Inflammatory macrophage treated with lipopolysaccharide for 4 hours (primary cell): ENCODE data around the gene ECT2L.
"Not testable (repeated sequence)": the region's sequence is repeated elsewhere in the genome, so short reads cannot be mapped to it uniquely, and the experiment has no call there.

ENCODE experiments used
- DNase-seq: peaks from one replicate; pipeline ENCODE4 v3.0.0-alpha.2; 2020

Gene ECT2L

DNA sequence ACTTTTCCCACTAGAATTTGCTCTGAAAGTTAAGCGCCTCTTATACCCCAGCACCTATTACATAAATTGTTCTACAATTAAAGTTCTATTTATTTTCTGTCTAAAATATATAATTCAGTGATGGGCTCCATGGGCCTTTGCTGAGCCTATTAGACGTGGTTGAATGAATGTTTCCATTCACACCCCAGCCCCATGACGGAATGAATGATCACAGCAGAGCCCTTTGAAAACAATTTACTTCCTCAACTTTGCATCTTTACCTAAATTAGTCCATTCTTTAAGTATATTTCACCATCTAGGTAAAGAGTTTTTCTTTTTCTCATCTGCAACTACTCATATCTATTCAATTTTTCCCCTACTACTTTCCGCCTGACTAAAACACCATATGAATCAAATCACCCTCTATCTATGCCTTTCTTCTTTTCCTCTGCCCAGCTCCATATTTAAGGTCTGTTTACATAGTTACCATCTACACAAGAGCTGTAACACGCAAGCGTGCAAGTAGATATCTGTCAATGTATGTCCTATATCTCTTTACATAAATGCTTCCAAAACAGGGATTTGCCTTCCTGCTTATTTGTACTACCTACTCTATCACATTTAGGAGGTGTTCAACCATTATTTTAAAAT is 69.7 kb downstream of the ECT2L start:
- no peak for DNase-seq

DNA sequence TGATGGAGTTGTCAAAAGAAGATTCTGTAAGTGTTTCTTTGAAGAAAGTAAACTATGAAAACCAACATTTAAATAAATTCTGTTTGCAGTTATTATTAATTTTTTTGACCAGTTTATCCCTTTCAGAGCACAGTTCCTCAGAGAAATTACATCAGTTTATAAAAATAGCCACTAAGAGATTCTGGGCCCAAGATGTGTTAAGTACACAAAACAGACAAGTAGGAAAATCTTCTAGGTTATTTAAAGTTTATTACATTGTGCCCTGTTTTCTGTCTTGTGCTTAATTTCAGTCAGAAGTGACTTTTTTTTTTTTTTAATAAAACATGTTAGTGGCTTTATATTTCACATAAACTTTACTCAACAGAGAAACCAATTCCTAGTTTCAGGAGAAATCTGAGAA is 72.3 kb downstream of the ECT2L start:
- no peak for DNase-seq

DNA sequence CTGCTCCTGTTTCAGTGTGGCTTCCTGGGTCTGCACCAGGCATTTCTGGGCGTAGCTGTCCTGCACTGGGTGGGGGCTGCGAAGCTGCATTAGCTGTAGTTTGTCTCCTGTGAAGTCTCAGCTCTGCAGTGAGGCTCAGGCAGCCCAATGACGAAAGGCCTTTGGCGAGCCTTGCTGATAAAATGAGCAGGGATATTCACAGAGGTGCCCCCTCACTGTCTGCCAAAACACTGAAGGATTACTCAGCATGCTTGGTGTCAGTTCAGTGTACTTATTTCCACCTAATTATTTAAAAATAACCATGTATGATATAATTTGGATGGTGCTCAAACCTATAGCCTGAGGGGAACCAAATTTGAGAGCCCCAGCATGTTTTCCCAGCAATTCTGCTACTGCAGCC is 73.5 kb downstream of the ECT2L start:
- no peak for DNase-seq

DNA sequence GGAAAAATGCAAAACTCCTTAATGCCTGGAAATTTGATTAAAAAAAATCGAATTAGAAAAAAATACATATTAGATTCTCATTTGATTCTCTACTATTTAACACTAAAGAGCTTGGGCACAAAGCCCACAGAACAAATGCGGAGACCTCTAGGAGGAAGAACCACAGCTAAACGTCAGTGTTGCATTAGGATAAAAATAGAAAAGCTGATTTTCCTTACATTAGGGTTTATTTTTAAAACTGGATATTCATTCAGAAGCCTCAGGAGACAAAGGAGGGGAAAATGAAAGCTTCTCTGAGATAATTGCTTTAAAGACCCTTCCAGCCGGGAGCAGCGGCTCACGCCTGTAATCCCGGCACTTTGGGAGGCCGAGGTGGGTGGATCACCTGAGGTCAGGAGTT is 77.3 kb downstream of the ECT2L start:
- no peak for DNase-seq

DNA sequence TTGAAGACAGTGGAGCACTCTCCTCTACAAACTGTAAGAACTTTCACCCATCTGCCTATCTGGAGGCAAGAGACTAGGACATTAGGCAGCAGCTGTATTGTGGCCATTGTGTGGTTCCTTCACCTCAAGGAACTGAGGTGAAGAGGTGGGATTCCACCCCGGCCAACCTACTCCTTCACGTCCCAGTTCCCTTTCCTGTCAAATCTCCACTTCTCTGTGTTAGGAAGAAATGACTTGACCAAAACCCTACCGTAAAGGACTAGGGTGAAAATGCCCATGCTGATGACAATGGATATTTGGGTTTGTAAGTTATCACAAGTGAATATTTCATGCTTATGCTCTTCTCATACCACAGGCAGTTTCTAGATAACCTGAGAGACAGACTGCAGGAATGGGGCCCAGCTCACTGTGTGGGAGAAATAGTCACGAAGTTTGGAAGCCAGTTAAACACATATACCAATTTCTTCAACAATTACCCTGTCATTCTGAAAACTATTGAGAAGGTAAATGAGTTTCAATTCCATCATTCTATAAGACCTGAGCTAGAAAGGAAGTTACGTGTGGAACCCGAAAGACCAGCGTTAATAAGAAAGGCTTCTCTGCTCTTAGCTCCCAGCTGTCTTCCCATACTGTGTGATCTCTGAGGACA is 86.6 kb downstream of the ECT2L start:
- no peak for DNase-seq

DNA sequence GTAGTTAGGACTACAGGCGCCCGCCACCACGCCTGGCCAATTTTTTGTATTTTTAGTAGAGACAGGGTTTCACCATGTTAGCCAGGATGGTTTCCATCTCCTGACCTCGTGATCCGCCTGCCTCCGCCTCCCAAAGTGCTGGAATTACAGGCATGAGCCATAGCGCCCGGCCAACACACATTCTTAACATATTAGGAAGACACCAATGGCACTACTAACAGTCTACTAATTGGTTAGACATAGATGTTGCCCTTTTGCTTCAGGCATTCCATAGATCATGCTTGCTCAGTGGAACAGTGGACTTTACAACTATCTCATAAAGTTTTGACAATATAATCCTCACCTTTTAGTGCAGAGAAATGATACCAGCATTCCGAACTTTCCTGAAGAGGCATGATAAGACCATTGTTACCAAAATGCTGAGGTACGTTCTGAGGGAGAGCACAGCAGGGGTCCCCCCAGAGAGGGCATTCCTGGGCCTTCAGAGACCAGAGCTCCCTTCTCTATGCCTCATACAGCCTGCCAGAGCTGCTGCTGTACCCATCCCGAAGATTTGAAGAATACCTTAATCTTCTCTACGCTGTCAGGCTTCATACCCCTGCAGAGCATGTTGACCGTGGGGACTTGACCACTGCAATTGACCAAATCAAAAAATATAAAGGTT is 89.4 kb downstream of the ECT2L start:
- no peak for DNase-seq

DNA sequence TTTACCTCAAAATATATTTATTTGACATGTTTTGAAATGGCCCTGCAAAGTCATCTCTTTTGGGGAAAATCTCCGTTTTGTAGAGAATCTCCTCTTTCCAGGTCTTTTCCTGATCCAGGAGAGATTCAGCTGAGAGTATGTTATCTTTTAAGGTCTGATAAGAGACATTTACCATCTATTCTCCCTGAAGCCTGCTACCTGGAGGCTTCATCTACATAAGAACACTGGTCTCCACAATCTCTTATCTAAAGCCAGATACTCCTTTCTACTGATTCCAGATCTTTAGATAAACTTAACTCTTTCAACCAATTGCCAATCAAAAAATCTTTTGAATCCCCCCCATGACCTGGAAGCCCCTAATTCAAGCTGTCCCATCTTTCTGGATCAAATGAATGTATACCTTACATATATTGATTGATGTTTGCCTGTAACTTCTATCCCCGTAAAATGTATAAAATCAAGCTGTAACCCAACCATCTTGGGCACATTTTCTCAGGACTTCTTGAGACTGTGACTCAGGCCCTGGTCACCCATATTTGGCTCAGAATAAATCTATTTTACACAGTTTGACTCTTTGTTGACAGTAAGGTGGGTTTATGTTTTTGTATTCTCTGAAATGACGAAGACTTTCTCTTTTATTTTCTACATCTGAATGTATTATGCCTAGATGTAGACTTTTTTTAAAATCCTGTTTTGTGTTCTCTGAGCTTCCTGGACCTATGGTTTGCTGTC is 95.5 kb downstream of the ECT2L start:
- DNase-seq: no peak

DNA sequence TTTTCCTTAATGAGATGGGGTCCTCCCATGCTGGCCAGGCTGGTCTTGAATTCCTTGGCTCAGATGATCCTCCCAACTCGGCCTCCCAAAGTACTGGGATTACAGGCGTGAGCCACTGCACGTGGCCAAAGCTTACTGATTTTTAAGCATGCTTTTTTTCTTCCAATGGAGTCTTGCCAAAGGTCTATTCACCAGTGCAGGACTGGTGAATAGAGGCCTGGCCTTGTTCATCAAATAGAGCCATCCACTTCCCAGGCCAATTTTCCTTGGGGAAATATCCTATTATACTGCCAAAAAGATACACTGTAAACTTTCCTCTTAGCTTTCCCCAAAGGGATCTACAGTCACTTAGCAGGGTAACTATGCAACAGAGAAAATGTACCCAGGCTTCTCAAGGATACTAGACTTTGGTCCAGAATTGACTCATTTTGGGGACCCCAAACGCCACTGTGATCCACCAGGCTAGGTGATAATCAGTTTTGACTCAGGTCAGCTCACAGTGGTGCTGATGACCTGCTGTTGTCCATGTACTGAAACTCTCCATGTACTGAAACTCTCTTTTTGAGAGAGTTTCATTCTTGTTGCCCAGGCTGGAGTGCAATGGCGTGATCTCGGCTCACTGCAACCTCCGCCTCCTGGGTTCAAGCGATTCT is 100.3 kb downstream of the ECT2L start:
- no peak for DNase-seq

DNA sequence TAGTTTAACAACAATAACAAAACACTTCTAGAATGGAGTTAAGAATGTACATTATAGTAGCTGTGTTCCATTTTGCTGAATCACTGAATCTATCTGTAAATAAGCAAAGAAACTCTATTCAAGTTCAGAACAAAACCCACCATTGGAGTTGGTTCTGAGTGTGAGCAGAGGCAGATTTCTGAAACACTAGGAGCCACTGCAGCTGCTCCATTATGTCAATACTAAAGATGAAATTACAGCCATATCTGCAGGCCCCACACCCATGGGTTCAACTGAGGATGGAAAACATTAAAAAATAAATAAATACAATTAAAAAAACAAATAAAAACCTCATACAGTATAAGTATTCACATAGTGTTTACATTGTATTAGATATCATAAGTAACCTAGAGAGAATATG is 101.1 kb downstream of the ECT2L start:
- DNase-seq: no peak

DNA sequence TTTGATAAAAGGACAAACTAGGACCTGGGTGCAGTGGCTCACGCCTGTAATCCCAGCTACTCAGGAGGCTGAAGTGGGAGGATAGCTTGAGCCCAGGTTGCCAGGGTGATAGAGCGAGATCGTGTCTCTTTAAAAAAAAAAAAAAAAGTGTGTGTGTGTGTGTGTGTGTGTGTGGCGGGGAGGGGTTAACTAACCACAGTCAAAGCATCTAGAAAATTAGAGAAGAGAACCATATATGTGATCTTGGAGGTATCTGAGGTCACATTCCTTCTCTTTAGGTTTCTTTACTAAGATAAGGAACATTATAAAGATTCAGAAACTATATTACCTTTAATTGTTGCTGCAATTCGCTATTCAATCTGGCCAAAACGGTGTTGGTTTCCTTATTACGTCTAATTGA is 111.3 kb downstream of the ECT2L start:
- no peak for DNase-seq

DNA sequence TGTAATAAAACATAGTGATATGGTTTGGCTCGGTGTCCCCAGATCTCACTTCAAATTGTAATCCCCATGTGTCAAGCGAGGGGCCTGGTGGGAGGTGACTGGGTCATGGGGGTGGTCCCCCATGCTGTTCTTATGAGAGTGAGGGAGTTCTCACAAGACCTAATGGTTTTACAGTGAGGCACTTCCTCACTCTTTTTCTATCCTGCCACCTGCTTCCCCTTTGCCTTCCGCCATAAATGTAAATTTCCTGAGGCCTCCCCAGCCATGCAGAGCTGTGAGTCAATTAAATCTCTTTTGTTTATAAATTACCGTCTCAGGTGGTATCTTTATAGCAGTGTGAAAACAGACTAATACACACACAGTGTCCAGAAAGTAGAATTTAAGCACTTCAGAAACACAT is 113.6 kb downstream of the ECT2L start:
- no peak for DNase-seq

DNA sequence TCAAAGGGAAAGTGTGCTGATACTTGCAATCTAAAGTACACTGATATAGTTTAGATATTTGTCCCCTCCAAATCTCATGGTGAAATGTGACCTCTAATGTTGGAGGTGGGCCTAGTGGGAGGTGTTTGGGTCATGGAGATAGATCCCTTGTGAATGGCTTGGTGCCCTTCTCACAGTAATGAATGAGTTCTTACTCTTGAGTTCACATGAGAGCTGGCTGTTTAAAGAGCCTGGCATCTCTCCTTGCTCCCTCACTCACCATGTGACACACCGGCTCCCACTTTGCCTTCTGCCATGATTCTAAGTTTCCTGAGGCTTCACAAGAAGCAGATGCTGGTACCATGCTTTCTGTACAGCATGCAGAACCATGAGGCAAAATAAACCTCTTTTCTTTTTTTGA is 114.1 kb downstream of the ECT2L start:
- no peak for DNase-seq

DNA sequence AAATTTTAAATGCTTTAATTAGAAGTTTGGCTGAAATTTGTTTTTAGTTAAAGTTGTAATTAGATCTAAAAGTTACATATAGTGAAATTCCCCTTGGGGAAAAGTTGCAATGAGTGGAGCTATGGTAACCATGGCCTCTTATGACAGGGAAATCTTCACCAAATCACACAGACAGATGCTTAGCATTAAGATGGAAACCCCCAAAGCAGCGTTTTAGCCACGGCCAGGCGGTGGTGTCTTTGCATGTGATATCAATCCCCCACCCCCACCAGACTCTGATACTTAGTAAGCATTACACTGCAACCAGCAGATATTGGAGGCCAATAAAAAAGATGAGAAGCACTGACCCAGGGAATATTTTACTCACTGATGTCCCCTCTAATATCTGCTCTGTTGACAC is 116.4 kb downstream of the ECT2L start:
- DNase-seq: no peak

DNA sequence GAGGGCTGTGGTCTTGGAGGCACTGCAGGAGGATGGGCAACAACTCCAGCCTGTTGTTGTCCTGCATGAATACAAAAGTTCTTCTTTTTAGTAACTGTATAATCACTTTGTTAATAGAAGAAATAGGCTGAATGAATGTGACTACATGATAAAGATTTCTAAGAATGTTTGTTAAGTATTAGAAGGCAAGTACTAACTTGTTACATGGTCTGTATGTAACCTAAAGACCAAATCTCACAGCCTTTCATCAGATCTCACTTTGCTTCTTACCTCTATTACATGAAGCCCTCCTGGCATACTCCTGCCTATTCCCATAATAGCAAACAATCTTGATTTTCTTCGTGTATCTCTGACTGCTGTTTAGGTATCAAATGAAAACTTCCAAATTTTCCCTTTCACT is 118.8 kb downstream of the ECT2L start:
- no peak for DNase-seq

DNA sequence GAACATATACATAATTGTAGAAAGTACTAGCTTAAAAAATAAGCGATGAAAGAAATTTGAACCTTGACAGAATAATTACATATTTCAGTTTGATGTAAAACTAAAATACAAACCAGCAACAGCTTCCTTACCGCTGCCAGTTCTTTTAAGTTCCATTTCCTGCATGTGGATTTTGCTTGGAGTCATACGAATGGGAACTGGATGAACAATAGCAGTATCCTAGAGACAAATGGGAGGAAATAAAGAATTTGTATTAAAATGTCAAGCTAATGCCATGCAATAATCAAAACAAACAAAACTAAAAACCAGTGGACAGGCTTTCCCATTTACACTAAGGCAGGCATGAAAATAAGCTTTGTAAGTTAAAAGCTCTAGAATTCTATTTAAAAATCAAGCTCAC is 125.0 kb downstream of the ECT2L start:
- DNase-seq: no peak

DNA sequence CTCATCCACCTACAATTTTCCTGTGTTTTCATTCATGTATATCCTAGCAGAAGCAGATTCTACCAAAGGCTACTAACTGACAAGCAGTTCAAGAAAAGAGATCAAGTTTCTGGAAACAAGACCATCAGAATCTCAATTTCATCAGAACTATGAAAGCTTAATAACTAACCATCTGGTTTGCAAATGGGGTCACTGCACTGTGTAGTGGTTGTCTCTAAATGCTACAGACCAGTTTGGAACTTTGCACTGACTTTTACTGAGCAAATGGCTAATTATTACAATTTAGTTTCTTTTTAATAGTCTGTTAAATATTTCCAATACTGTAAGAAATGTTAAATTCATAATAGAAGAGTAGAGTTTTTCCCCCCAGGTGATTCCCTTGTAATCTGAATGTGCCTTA is 127.7 kb downstream of the ECT2L start:
- no peak for DNase-seq

DNA sequence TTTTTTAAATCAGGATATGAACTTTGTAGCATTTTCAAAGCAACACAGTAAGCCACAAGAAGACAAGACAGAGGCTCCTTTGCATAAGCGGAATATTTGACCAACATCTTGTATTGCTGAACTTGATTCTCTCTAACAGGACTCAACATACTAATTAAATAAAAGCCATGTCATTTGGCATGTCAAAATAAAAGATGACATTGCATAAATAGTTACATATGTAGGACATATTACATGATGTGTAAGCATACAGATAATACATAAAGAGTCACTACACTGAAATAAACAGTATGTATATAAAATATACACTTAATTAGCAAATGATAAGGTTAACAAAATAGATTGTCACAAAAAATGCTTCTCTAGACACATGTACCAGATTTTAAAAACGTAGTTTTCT is 129.9 kb downstream of the ECT2L start:
- DNase-seq: no peak

DNA sequence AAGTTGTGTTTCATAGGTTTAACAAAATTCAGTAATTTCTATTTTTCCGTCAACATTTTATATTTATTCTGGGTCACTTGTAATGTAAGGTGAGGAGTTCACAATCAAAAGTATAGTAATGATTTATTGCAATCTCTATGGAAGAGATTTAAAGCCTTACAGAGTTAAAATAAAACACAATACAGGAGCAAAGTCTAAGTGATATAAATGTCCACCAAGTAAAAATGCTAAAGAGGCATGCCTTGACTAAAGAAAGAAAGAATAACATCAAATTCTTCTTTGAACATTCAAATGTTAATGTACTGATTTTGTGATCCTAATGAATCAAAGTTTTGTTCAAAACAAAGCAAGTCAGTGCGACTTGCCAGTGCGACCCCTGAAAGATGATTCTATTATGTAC is 130.7 kb downstream of the ECT2L start:
- no peak for DNase-seq

DNA sequence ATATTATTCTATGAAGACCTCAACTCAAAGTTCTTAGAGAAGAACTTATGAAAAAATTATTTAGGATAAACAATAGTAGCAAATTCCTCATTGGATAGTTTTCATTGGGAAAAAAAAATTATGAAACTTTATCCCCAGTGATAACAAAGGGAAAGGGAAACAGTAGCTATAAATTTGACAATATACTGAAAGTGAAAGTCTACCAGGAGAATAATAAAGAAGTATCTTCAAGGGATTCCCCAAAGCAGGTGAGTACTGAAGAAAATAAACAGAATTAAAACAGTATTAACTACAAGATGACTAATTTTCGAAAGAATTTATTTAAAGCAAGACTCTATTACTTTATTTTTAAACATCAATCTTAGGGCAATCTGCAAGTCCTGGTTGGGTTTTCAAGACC is 135.8 kb downstream of the ECT2L start:
- no peak for DNase-seq

DNA sequence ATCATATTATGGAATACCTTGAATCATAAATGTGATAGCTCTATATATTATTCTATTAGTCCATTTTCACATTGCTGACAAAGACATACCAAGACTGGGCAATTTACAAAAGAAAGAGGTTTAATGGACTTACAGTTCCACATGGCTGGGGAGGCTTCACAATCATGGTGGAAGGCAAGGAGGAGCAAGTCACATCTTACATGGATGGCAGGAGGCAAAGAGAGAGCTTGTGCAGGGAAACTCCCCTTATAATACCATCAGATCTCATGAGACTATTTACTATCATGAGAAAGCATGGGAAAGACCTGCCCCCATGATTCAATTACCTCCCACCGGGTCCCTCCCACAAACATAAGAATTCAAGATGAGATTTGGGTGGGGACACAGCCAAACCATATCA is 141.0 kb downstream of the ECT2L start:
- not testable (repeated sequence) for DNase-seq

DNA sequence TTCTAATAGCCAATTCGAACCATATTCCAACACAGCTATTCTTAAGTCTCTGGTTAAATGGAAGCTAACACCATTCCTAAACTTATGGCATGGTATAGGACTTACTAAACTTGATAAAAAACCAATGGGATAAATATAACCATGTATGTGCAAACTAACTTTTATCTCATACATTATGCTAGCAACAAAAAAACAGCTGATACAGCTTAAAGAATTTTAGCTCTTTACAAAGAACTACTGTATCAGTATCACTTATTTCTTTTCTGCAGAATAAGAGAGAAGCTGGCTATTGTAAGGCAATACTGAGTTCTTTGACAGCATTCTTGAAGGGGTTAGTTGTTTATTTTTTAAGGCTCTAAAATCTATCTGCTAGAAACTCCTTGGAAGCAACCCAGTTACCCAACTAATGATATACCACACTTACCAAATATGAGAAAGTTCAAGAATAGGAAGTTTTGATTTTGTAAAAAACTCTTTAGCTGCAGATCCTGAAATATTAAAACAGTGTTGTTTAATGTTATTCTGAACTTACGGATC is 147.3 kb downstream of the ECT2L start:
- no peak for DNase-seq

DNA sequence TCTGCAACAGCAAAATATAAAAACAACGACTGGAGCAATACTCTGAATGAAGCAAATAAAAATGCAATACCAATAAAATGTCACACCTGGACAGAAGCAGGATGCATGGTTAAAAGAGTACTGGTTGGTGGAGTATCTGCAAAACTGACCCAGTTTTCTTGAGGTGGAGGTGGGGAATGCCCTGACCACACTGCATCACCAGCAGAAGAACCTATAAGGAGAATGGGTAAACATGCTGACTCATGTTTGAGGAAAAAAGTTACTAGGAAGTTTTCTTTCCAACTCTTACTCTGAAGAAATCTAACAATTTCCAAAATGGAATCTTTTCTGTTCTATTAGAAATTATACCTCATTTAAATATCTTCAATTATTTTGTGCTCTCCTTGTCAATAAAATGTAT is 148.5 kb downstream of the ECT2L start:
- no peak for DNase-seq

DNA sequence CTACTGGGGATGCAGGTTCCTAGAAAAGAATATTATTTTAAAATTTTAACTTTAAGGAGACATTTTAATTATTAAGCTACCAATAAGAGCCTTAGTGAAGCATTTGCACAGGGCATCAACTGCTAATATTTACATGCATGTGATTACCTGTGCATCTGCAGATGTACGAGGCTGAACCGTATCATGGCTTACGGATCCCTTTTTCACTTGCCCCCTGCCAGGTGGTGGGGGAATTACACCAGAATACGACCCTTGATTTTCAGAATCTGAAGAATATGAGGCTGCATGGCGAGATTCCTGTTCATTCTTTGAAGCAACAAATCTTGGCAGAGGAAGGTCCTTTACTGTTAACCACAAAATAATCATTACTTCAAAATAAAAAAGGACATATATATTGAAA is 149.5 kb downstream of the ECT2L start:
- no peak for DNase-seq
